A673 (cell line): Measurements from ENCODE around the gene CLSTN3. TPM values are rescaled to one million over a fixed set of nuclear protein-coding genes. Genes with fewer than 3 reads are reported as not detected.

Source experiments
- BruUV-seq: library from RNA; stranded (reverse); fragments of 400-500 nt; replicated peaks from 2 replicates; lab custom pipeline; 2021; lab: Mats Ljungman, UMichigan
- CTCF ChIA-PET: fragments of 300-600 bp; sonication (Branson Sonifier 250); formaldehyde crosslinking; loops from one replicate; lab custom pipeline; 2022; ENCODE audit warnings: antibody characterized with exemption; lab: Charles Lee
- POLR2A ChIA-PET: fragments of 300-600 bp; sonication (Branson Sonifier 250); formaldehyde crosslinking; loops from one replicate; lab custom pipeline; 2022; ENCODE audit warnings: antibody characterized with exemption; ENCODE audit not compliant: low non-redundant PET; lab: Charles Lee
- DNase-seq: peaks from one replicate; pipeline ENCODE4 v3.0.0-alpha.2; 2015; ENCODE audit warnings: low spot score
- H3K27ac ChIP-seq: fragments of 200-600 bp; sonication (generic); 2 replicates; pipeline ENCODE4 v1.5.1; 2016; ENCODE audit warnings: mixed run types, low read depth, mild to moderate bottlenecking, mixed read lengths, antibody characterized with exemption, low read length; ENCODE audit not compliant: poor library complexity, severe bottlenecking
- H3K27me3 ChIP-seq: fragments of 200-600 bp; sonication (generic); replicated peaks from 2 replicates; pipeline ENCODE4 v1.6.1; 2017; ENCODE audit warnings: mixed run types, low read depth, mild to moderate bottlenecking, mixed read lengths, antibody characterized with exemption, low read length; ENCODE audit not compliant: insufficient read depth, poor library complexity
- H3K36me3 ChIP-seq: fragments of 200-600 bp; sonication (generic); 2 replicates; pipeline ENCODE4 v1.6.1; 2016; ENCODE audit warnings: mixed run types, mild to moderate bottlenecking, mixed read lengths, antibody characterized with exemption, low read length; ENCODE audit not compliant: insufficient read depth, poor library complexity, severe bottlenecking
- H3K4me1 ChIP-seq: fragments of 200-600 bp; sonication (generic); 2 replicates; pipeline ENCODE4 v1.6.1; 2017; ENCODE audit warnings: mixed run types, mild to moderate bottlenecking, mixed read lengths, antibody characterized with exemption, low read length; ENCODE audit not compliant: insufficient read depth, poor library complexity, severe bottlenecking
- H3K4me3 ChIP-seq: fragments of 200-600 bp; sonication (generic); 2 replicates; pipeline ENCODE4 v1.5.1; 2016; ENCODE audit warnings: low read depth, mixed run types, mild to moderate bottlenecking, mixed read lengths, low read length; ENCODE audit not compliant: poor library complexity, severe bottlenecking
- H3K9me3 ChIP-seq: fragments of 200-600 bp; sonication (generic); 2 replicates; pipeline ENCODE4 v1.6.1; 2016; ENCODE audit warnings: mixed run types, low read depth, mild to moderate bottlenecking, mixed read lengths, antibody characterized with exemption, low read length; ENCODE audit not compliant: poor library complexity, severe bottlenecking
- EZH2 ChIP-seq: fragments of 200-600 bp; sonication (generic); IDR thresholded peaks from 2 replicates; pipeline ENCODE4 v1.6.1; 2017; ENCODE audit warnings: borderline replicate concordance, low read depth, mild to moderate bottlenecking, mixed read lengths, antibody characterized with exemption, low read length; ENCODE audit not compliant: poor library complexity, severe bottlenecking
- intact Hi-C: fragments of 100-400 bp; cut with micrococcal nuclease; formaldehyde crosslinking; loops from one replicate; pipeline ENCODE4 v1.10.0; 2022; ENCODE audit not compliant: unreplicated experiment
- total RNA-seq: library from RNA; stranded (reverse); gene quantifications from 2 replicates; pipeline ENCODE4 v1.2.3, GENCODE V29; 2021
- TF ChIP-seq, protein P1 (sequence below): fragments of 300-800, 200-600 bp; sonication (generic); conservative IDR thresholded peaks from 2 replicates; pipeline ENCODE4 v1.5.1; 2017; ENCODE audit warnings: low read depth, mild to moderate bottlenecking, antibody characterized with exemption, low read length, moderate library complexity, mixed read lengths

CLSTN3 gene
- total RNA-seq, 1 experiment from 2014 or later, result 10.7 TPM

DNA sequence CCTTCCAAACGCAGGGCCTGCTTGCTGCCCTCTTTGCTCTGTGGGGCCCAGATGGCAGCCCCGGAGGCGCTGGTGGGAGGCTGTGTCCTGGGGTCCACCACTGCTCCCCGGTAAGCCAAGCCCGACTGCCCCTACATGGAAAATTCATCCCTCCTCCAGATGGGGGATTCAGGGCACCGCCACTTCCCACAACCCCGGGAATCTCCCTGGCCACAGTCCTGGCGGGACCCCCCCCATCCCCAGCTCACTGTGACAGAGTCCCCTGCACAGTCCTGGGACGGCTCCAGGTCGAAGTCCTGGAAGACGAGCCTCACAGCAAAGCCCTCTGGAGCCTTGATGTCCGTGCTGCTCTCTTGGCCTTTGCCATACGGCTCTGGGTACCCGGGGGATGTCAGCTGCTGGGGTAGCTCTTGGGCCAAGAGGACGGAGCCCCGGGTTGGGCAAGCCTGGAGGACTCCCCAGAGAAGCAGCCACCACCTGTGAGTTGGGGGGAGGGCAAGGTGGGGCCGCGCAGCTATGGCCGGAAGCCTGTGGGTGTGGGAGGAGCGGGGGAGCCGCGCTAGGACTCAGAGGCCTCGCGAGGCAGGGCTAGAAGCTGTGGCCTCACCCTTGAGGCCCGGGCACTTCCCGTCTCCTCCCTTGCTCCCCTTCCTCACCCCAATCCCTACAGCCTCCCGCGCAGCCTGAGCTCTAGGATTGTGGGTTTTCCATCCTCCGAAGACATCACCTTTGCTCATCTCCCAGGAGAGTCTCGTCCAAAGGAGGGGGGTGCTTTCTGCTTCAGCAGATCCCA, 22.0 kb upstream of the CLSTN3 start:
- CTCF ChIA-PET, result interaction anchor here (0.7 to 1.2 kb wide), 2 partner anchors 164 to 341 kb away, joined by 4 to 6 read pairs; partner anchors contain the start of genes C12orf57 and RNU7-1
- BruUV-seq, result no TSS peak
- Histone ChIP-seq H3K9me3 (peaks cover 9% of the 10 kb centered on the region), H3K27ac (no peak overlapping the region), H3K27me3 (no peaks in the 10 kb centered on the region), H3K4me1 (no peaks in the 10 kb centered on the region), H3K36me3 (no peaks in the 10 kb centered on the region), H3K4me3 (peak overlapping the region; percentile 42)
- intact Hi-C loops, result no loop called here
- TF ChIP-seq, protein P1, sequence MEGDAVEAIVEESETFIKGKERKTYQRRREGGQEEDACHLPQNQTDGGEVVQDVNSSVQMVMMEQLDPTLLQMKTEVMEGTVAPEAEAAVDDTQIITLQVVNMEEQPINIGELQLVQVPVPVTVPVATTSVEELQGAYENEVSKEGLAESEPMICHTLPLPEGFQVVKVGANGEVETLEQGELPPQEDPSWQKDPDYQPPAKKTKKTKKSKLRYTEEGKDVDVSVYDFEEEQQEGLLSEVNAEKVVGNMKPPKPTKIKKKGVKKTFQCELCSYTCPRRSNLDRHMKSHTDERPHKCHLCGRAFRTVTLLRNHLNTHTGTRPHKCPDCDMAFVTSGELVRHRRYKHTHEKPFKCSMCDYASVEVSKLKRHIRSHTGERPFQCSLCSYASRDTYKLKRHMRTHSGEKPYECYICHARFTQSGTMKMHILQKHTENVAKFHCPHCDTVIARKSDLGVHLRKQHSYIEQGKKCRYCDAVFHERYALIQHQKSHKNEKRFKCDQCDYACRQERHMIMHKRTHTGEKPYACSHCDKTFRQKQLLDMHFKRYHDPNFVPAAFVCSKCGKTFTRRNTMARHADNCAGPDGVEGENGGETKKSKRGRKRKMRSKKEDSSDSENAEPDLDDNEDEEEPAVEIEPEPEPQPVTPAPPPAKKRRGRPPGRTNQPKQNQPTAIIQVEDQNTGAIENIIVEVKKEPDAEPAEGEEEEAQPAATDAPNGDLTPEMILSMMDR, result no peak
- TF ChIP-seq EZH2, result no peak
- no peak for DNase-seq
- POLR2A ChIA-PET, result interaction anchor here (0.5 to 0.7 kb wide), 2 partner anchors 164 to 235 kb away, joined by 3 to 13 read pairs; partner anchors contain the start of genes C12orf57 and SPSB2

DNA sequence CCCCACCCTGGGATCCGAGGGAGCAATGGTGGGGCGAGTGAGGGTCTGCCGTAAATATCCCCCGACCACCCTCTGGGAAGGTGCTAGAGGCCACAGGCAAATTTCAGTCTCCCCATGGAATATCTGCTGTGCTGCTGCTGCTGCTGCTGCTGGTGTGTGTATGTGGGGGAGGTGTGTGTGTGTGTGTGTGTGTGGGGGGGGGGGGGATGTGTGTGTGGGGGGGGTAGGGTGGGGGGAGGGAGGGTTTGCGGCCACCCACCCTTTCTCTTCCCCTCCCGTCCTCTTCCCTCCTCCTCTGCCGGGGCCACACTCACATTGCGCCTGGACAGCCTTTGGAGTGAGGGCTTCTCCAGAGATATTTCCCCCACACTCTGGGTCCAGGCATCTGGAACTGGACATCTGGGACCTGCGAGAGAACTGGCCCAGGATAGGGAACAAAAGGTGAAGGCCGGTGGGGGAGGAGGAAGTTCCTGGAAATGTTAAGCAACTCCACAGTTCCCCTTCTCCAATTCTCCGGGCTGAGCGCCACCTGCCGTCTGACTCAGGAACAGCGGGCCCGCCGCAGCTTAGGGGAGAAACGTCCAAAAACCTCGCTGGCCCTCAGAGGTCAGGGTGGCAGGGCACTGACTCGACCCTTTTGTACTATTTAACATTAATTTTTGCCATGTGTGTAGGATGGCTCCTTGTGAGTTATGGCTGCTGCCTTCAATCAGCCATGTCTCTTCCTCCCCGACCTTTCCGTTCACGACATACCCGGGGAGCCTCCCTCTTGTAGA, 21.2 kb upstream of the CLSTN3 start, which contains the start of gene C1RL:
Gene C1RL, minus strand, starts transcription at position 419 of the 776 bp plus-strand sequence. Its CDS starts 34 bp downstream, at position 385.
- intact Hi-C loops, result loop anchor here (1.0 kb wide), 1 partner anchor 165 kb away; the partner anchor contains the start of gene C12orf57
- POLR2A ChIA-PET, result interaction anchor here (0.5 to 0.7 kb wide), 2 partner anchors 165 to 236 kb away, joined by 3 to 13 read pairs; partner anchors contain the start of genes C12orf57 and SPSB2
- Histone ChIP-seq H3K27ac (peak within 1 kb of the TSS; percentile 52), H3K36me3 (no peaks in the 10 kb centered on the region), H3K27me3 (no peaks in the 10 kb centered on the region), H3K4me3 (peak within 1 kb of the TSS; percentile 42), H3K9me3 (peaks cover 9% of the 10 kb centered on the region), H3K4me1 (no peaks in the 10 kb centered on the region)
- CTCF ChIA-PET, result interaction anchor here (0.6 to 1.2 kb wide), 4 partner anchors 164 to 533 kb away, joined by 3 to 6 read pairs (median 4); partner anchors contain the start of genes C12orf57 and RNU7-1
- BruUV-seq, result no TSS peak
- DNase-seq, result peak; percentile 82
- TF ChIP-seq, protein P1, result peak; percentile 96
- no peak for TF ChIP-seq EZH2

- Histone ChIP-seq H3K4me1 (no peaks in the 10 kb centered on the region), H3K4me3 (no peak overlapping the region), H3K36me3 (no peaks in the 10 kb centered on the region), H3K27me3 (no peaks in the 10 kb centered on the region), H3K9me3 (peaks cover 9% of the 10 kb centered on the region), H3K27ac (no peak overlapping the region)
- intact Hi-C loops, result loop anchor here (1.0 kb wide), 1 partner anchor 165 kb away; the partner anchor contains the start of gene C12orf57
- DNase-seq, result no peak
- TF ChIP-seq, protein P1, result no peak
- no peak for TF ChIP-seq EZH2
- BruUV-seq, result no TSS peak
- ChIA-PET CTCF (interaction anchor here (1.0 kb wide), 1 partner anchor 165 kb away, joined by 3 read pairs; no protein-coding TSS in a partner anchor), POLR2A (no interaction called here)
Measured at GRCh38 chr12:7109572-7109920, 20.6 kb upstream of the CLSTN3 start.
